IMR-90 (cell line): ENCODE results near the gene CHRNA10.

Experiments
- CEBPB ChIP-seq: IDR thresholded peaks from 2 replicates; pipeline ENCODE4 v1.6.1; 2012; ENCODE audit warnings: low read depth, low read length, improper control_type of control experiment
- CTCF ChIP-seq: conservative IDR thresholded peaks from 2 replicates; pipeline ENCODE4 v1.5.1; 2012; ENCODE audit warnings: mild to moderate bottlenecking, low read depth, low read length, improper control_type of control experiment
- SMC3 ChIP-seq: fragments of 150-350 bp; IDR thresholded peaks from 2 replicates; pipeline ENCODE4 v1.6.1; 2016; ENCODE audit warnings: low read depth, mild to moderate bottlenecking, antibody characterized with exemption, low read length, moderate library complexity

- TF ChIP-seq SMC3 (no peak), CTCF (no peak), CEBPB (no peak)
These were observed 12.9 kb downstream of the CHRNA10 start for GRCh38 chr11:3658252-3658651.
